GM21723 (cell line): ENCODE measurements around the gene PLCL2.

Experiments used
- ATAC-seq: cut with Tn5 transposase; IDR thresholded peaks from one replicate; pipeline ENCODE4 v1.9.1; 2021; ENCODE audit warnings: mild to moderate bottlenecking, moderate library complexity; ENCODE audit not compliant: unreplicated experiment

PLCL2 gene

DNA sequence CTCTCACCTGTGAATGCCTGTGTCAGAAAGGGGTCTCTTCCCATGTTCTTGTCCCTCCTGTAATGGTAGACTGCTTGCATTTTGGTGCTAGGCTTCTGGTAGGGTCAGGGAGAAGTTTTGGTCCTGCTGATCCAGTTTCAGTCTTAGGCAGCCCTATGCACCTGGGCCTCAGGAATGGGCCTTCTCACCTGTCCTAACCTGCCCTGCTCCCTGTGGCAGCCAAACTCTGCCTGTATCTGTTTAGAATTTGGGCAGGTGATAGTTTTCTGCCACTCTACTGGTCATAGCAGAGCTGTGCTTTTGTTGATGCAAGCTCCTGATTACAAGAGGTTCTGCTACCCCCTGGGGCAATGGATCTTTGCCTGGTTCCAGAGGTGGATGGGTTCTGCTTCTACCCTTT lies 118.7 kb downstream of the PLCL2 start:
- no peak for ATAC-seq

GRCh38 chr3:17006132-17006852 lies 121.5 kb downstream of the PLCL2 start:
- ATAC-seq, result no peak

DNA sequence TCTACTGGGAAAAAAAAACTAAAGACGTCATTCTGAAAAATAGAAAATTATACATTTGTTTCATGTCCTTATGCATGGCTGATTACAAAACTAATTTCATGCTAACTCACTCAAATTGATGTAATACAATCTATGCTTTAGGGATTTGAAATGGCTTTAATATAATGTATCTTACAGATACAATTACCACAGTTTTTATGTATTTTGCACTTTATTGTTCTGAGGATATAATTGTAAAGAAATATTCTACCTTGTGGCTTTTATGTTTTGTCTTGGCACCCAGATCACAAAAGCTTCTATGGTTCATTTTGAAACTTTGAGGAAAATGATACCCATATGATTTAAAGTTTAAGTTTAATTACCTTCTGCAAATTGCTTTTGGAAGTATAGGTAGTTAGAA lies 122.5 kb downstream of the PLCL2 start:
- no peak for ATAC-seq

- ATAC-seq, result no peak
These were observed 125.1 kb downstream of the PLCL2 start for GRCh38 chr3:17009826-17010225.

GRCh38 chr3:17011728-17012338 lies 127.1 kb downstream of the PLCL2 start:
- ATAC-seq, result no peak

- ATAC-seq, result no peak
These were observed 128.3 kb downstream of the PLCL2 start for GRCh38 chr3:17013050-17013449.

GRCh38 chr3:17013571-17013970 lies 128.8 kb downstream of the PLCL2 start:
- ATAC-seq, result no peak

GRCh38 chr3:17014284-17014683 lies 129.5 kb downstream of the PLCL2 start:
- no peak for ATAC-seq

- ATAC-seq, result no peak
These were observed 130.0 kb downstream of the PLCL2 start for GRCh38 chr3:17014709-17015108.

DNA sequence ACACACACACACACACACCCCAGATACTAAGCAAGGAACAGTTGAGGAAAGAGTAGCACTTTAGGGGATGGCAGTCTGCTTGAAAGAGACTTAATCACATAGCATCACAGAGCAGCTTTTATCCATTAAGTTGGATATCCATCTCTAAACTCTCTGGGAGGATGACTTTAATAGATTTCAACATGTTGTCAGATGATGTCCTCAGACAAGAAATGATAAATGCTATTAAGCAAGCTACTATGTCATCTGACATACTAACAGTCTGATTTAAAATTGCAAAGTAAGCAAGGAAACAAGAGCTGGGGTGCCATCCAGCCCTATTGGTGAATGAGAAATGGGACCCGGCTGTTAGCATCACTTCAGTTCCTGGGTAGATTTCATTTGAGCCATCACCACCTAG lies 136.9 kb downstream of the PLCL2 start:
- no peak for ATAC-seq

- ATAC-seq, result peak; percentile 91
These were observed 138.4 kb downstream of the PLCL2 start for GRCh38 chr3:17023006-17023664.

DNA sequence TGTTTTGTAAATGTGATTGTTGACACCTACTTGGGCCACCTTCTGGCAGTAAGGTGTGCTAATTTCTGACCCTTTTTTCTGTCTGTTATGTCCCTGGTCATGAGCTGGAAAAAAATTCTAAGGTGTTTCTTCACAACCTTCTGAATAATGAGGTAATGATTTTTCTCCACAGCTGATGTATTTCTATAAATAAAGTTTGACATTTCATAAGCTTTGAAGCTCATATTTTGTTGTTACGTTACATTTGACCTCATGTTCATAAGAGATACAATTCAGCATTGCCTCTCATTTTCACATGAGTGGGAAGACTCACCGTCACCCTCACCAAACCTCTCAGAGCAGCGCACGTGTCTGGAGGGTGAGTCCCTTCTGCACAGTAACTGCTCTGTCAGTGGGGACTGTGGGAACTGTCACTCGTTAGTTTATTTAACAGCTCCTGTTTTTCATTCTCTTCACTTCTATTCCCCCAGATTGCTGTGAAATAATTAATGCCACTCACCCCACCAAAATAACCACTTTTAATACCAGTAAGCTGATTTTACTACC lies 140.9 kb downstream of the PLCL2 start:
- no peak for ATAC-seq

DNA sequence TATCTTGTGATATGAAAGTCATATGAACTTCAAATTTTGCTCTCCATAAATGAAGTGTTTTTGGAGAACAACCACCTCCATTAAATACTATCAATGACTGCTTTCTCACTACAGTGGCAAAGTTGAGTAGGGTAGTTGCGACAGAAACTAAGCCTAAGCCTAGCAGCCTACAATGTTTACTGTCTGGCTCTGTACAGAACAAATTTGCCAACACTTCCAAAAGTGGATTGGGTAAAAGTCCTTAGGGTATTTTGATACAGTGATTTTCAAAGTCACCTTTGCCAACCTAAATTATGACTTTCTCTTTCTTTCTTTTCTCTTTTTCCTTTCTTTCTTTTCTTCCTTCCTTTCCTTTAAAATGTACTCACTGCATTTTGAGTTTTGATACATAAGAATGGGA lies 142.6 kb downstream of the PLCL2 start:
- no peak for ATAC-seq

- no peak for ATAC-seq
These were observed 143.6 kb downstream of the PLCL2 start for GRCh38 chr3:17028363-17028762.

DNA sequence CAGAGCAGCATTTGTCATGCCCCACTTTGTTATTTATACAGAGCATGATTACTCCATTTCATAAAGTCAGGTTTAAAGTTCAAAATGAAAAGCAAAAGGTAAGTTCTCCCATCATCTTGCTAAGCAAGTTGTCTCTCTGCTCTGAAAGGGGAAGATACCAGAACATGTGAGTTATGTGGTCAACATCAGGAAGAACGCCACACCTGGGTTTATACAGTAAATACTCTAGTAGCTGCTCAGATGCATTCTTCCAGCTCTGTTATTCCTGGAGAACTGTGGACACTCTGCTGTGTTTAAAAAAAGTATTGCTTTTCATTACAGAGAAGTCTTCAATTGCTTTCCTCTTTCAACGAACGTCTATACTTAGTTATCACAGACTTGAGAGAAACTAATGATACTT lies 145.7 kb downstream of the PLCL2 start:
- ATAC-seq, result peak; percentile 54

GRCh38 chr3:17030956-17031652 lies 146.3 kb downstream of the PLCL2 start:
- no peak for ATAC-seq

DNA sequence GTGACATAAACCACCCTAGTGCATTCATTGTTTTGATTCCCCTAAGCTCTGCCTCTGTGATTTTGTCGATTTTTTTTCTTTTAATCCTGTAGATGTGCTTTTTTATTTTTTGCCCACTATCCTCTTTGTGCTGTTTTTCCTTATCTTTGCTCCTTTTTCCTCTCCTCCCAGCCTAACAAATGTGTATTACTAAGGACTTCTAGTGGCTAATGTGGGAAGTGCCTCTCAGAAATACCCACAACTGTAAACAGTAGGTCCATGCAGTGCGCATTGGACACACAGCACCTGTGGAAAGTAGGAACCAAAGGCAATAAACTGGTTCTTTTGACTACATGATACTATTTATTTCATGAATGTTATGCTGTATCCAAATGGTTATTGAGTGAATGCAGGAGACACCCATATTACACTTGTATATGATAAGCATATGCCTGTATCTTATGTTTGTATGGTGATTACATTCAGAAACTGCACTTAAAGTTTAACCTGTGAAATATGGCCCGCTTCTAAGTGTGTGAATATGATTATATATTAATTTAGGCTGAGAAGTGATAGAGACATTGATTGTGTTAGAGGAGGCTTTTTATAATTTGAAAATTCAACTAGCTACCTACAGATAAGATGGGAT lies 147.8 kb downstream of the PLCL2 start:
- no peak for ATAC-seq

GRCh38 chr3:17033516-17034168 lies 148.9 kb downstream of the PLCL2 start:
- no peak for ATAC-seq

DNA sequence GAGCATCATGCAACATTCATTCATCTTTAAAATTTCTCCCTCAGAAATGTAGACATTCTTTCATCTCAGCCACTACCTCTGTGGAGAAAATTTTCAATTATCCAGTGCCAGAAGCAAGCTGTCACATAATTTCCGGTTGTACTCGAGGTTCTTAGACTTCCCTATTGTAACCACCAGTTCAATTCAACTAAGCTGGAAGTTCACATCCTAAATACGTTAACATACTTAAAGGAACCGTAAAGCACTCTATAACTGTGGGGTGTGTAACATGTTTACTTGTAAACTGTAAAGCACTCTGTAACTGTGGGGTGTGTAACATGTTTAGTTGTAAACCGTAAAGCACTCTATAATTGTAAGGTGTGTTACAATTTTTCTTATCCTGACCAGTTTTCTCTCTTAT lies 150.3 kb downstream of the PLCL2 start:
- no peak for ATAC-seq

DNA sequence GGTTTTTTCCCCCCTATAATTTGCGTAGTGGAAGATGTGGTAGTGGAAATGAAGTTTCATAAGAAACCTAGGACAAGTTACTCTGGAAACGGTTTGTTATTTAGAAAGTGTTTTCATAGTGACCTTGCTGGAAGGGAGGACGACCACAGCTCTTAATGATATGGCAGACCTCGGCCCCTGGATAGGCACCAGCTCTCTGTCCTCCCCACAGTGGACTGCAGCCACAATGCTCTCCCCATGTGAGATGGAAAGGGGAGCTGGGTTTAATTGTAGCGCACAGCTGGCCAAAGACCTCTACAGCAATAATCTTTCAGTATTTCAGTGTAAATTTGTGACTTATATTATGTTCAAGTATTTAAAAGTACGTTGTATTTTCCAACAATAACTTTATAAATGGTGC lies 151.2 kb downstream of the PLCL2 start:
- no peak for ATAC-seq
